Parathyroid adenoma (tissue), 2 donors: Measurements from ENCODE around the gene SLC9A6.
A peak's percentile ranks its signal among the peaks of the same experiment; 100 is the strongest.

ENCODE experiments used
- H2AFZ ChIP-seq: fragments of 300-600 bp; sonication (generic); one replicate; pipeline ENCODE4 v1.7.0; 2017; ENCODE audit warnings: antibody characterized with exemption, mild to moderate bottlenecking
- H3K27ac ChIP-seq: fragments of 300-600 bp; sonication (generic); one replicate; pipeline ENCODE4 v1.7.0; 2017
- H3K27me3 ChIP-seq: fragments of 300-600 bp; sonication (generic); one replicate; pipeline ENCODE4 v1.7.0; 2017; ENCODE audit warnings: low read length; ENCODE audit not compliant: control insufficient read depth, insufficient read depth
- H3K36me3 ChIP-seq: fragments of 300-600 bp; sonication (generic); one replicate; pipeline ENCODE4 v1.7.0; 2017; ENCODE audit warnings: low read length; ENCODE audit not compliant: control insufficient read depth, insufficient read depth
- H3K4me1 ChIP-seq: fragments of 300-600 bp; sonication (generic); one replicate; pipeline ENCODE4 v1.7.0; 2017; ENCODE audit warnings: control low read depth
- H3K4me2 ChIP-seq: fragments of 300-600 bp; sonication (generic); one replicate; pipeline ENCODE4 v1.7.0; 2017; ENCODE audit warnings: low read length
- H3K4me3 ChIP-seq: fragments of 300-600 bp; sonication (generic); one replicate; pipeline ENCODE4 v1.7.0; 2017; ENCODE audit warnings: low read depth, low read length
- H3K79me2 ChIP-seq: fragments of 300-600 bp; sonication (generic); one replicate; pipeline ENCODE4 v1.7.0; 2017; ENCODE audit warnings: control low read depth
- H3K9ac ChIP-seq: fragments of 300-600 bp; sonication (generic); one replicate; pipeline ENCODE4 v1.7.0; 2017; ENCODE audit warnings: mild to moderate bottlenecking
- H3K9me3 ChIP-seq: fragments of 300-600 bp; sonication (generic); one replicate; pipeline ENCODE4 v1.7.0; 2017; ENCODE audit warnings: low read length; ENCODE audit not compliant: control insufficient read depth
- TF ChIP-seq, protein P1 (sequence below): fragments of 300-600 bp; sonication (generic); IDR thresholded peaks from one replicate; pipeline ENCODE4 v1.7.0; 2017; ENCODE audit warnings: antibody characterized with exemption, mild to moderate bottlenecking
- donor health status: primary hyperparathyroidism.

SLC9A6 gene

DNA sequence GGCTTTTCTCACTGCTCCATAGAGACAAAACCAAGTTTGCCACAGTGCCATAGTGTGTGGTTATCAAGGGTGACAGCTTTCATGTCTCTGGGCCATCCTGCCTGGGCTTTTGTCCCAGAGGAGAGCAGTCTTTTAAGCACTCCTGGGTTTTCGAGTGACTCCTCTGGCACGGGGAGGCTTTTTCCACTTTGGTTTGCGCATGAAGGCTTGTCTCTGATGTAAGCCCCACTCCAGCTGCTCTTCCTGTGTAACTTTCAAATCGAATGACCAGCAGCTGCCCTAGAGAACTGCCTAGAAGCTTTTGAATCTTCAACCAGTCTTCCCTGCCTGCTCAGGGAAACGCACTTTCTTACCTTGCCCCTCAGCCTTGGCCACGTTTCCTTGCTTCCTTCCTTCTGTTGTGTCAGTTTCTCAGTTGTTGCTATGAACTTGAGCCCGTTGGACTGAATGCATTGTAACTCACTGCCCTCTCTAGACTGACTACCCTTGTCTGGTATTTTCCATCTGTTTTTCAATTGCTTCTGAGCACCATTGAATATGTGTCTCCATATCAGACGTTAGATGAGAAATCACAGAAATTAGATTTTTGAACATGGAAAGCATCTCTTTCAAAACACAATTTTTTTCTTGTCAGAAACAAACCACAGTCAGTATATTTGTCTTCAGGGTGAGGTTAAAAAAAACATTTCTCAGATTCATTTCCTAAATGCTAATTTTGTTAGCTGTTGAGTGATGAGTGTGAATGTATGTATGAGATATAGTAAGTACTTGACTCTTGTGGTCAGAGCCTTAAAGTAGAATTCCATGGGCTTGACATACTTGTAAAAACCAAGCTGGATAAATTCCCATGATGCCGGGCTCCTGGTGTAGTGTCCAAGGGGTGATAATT lies 45.3 kb downstream of the SLC9A6 start:
- no peak overlapping the region for H3K4me2 ChIP-seq
- peak overlapping the region; percentile 60 for H3K27ac ChIP-seq
- H3K79me2 ChIP-seq = no peaks in the 10 kb centered on the region
- no peaks in the 10 kb centered on the region for H3K27me3 ChIP-seq
- peaks cover 7% of the 10 kb centered on the region for H3K4me1 ChIP-seq
- TF ChIP-seq, protein P1, sequence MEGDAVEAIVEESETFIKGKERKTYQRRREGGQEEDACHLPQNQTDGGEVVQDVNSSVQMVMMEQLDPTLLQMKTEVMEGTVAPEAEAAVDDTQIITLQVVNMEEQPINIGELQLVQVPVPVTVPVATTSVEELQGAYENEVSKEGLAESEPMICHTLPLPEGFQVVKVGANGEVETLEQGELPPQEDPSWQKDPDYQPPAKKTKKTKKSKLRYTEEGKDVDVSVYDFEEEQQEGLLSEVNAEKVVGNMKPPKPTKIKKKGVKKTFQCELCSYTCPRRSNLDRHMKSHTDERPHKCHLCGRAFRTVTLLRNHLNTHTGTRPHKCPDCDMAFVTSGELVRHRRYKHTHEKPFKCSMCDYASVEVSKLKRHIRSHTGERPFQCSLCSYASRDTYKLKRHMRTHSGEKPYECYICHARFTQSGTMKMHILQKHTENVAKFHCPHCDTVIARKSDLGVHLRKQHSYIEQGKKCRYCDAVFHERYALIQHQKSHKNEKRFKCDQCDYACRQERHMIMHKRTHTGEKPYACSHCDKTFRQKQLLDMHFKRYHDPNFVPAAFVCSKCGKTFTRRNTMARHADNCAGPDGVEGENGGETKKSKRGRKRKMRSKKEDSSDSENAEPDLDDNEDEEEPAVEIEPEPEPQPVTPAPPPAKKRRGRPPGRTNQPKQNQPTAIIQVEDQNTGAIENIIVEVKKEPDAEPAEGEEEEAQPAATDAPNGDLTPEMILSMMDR = no peak
- H3K36me3 ChIP-seq = no peaks in the 10 kb centered on the region
- H2AFZ ChIP-seq = no peak overlapping the region
- H3K9me3 ChIP-seq = no peaks in the 10 kb centered on the region
- no peak overlapping the region for H3K9ac ChIP-seq
- H3K4me3 ChIP-seq = no peak overlapping the region

DNA sequence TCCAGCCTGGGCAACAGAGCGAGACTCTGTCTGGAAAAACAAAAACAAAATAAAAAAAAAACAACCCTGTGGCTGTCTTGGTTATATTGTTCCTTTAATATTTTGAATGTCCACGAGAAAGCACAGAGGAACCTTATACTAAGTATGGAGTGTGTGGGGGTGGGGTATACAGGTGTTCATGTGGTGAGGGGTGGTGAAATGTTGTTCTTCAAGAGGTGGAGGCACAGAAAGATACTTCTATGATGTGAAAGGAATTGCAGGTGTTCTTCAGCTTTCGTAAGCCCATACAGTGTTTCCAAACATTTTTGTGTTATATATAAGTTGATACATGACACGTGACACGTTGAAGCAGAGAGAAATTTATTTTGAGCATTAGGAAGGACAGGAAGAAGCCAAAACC lies 46.4 kb downstream of the SLC9A6 start:
- Histone ChIP-seq H3K4me1 (peaks cover 7% of the 10 kb centered on the region), H3K27ac (no peak overlapping the region), H3K79me2 (no peaks in the 10 kb centered on the region), H3K36me3 (no peaks in the 10 kb centered on the region), H2AFZ (no peak overlapping the region), H3K9ac (no peak overlapping the region), H3K27me3 (no peaks in the 10 kb centered on the region), H3K4me3 (no peak overlapping the region), H3K4me2 (no peak overlapping the region), H3K9me3 (no peaks in the 10 kb centered on the region)
- TF ChIP-seq, protein P1 = no peak

DNA sequence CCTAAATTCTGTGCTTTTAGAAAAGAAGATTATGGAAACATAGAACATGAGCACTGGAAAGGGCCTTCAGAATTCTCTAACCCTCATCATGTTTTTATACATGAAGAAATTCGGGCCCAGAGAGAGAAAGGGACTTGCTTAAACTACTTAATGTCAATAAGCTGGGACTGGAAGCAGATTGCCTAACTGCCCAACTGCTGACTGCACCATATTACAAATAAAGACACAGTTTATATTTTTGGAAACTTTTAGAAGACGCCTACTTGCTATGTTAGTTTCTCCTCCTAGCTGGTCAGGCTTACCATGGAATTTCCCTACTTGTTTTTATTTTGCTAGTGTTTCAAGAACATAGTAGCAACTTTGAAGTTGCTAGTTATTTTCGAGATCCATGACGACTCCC lies 47.1 kb downstream of the SLC9A6 start:
- no peak overlapping the region for H3K27ac ChIP-seq
- H3K4me2 ChIP-seq = no peak overlapping the region
- no peaks in the 10 kb centered on the region for H3K36me3 ChIP-seq
- no peaks in the 10 kb centered on the region for H3K27me3 ChIP-seq
- TF ChIP-seq, protein P1 = no peak
- no peak overlapping the region for H3K9ac ChIP-seq
- H2AFZ ChIP-seq = no peak overlapping the region
- H3K4me1 ChIP-seq = peaks cover 7% of the 10 kb centered on the region
- no peak overlapping the region for H3K4me3 ChIP-seq
- H3K9me3 ChIP-seq = no peaks in the 10 kb centered on the region
- H3K79me2 ChIP-seq = no peaks in the 10 kb centered on the region

DNA sequence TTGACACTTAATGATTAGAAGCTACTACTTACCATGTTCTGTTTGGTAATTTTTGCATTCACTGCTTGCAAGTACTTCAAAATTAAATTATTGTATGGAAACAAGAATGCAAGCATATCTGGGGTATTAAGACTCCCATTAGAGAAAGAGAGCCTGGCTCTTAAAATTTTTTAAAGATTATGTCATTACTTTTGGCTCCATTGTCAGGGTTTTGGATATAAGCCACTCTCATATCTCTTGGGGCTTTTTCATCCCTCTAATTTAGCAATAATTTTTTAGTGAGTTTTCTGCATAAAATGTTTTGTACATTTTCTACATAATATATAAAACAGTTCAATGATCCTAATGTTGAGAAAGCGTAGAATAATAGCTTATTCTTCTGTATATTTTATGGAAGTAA lies 49.4 kb downstream of the SLC9A6 start:
- Histone ChIP-seq H3K4me3 (no peak overlapping the region), H3K27me3 (no peaks in the 10 kb centered on the region), H2AFZ (no peak overlapping the region), H3K79me2 (no peaks in the 10 kb centered on the region), H3K27ac (no peak overlapping the region), H3K4me1 (peaks cover 5% of the 10 kb centered on the region), H3K9ac (no peak overlapping the region), H3K9me3 (no peaks in the 10 kb centered on the region), H3K4me2 (no peak overlapping the region), H3K36me3 (no peaks in the 10 kb centered on the region)
- TF ChIP-seq, protein P1 = no peak

DNA sequence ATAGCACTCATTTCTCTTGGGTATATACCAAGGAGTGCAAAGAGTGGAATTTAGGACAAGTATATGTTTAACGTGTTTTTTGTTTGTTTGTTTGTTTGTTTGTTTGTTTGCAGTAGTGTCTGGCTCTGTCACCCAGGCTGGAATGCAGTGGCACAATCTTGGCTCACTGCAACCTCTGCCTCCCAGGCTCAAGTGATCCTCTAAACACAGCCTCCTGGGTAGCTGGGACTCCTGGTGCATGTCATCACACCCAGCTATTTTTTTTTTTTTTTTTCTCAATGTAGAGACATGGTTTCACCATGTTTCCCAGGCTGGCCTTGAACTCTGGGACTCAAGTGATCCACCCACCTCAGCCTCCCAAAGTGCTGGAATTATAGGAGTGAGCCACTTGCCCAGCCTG lies 50.4 kb downstream of the SLC9A6 start:
- H2AFZ ChIP-seq = no peak overlapping the region
- no peak overlapping the region for H3K27ac ChIP-seq
- H3K9ac ChIP-seq = no peak overlapping the region
- no peaks in the 10 kb centered on the region for H3K9me3 ChIP-seq
- no peaks in the 10 kb centered on the region for H3K36me3 ChIP-seq
- H3K4me1 ChIP-seq = peaks cover 12% of the 10 kb centered on the region
- no peak overlapping the region for H3K4me2 ChIP-seq
- no peaks in the 10 kb centered on the region for H3K27me3 ChIP-seq
- H3K79me2 ChIP-seq = no peaks in the 10 kb centered on the region
- TF ChIP-seq, protein P1 = no peak
- H3K4me3 ChIP-seq = no peak overlapping the region
